SIG-M5 (cell line): ENCODE measurements around the gene JPT2.

Experiments used
- DNase-seq: peaks from one replicate; lab custom pipeline; 2025; lab: John Stamatoyannopoulos, UW

The JPT2 gene, protein sequence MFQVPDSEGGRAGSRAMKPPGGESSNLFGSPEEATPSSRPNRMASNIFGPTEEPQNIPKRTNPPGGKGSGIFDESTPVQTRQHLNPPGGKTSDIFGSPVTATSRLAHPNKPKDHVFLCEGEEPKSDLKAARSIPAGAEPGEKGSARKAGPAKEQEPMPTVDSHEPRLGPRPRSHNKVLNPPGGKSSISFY

DNA sequence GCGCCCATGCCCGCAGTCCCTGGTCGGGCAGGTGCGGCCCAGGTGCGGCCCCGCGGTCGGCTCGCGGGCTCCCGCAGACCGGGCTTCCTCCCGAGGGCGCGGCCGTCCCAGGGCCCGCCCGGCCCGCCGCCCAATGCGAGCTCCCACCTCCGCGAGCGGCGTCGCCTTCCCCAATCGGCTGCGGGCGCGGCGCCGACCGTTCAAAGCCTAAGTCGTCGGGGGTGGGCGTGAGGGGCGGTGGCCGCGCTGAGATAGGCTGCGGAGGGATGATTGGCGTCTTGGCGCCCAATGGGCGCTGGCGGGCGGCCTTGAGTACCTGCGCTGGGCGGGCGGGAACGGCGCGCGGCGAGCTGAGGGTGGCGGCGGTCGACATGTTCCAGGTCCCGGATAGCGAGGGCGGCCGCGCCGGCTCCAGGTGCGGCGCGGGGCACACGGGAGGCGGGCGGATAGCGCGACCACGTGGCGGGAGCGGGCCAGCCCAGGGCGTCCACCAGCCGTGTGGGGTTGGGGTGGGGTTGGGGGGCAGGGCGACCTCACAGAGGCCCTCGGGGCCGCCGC, at the start of gene JPT2:
TSS of gene JPT2 (plus strand) at position 338 of the 558 bp plus-strand sequence. CDS start at position 372, 34 bp downstream.
- peak; percentile 61 for DNase-seq

DNA sequence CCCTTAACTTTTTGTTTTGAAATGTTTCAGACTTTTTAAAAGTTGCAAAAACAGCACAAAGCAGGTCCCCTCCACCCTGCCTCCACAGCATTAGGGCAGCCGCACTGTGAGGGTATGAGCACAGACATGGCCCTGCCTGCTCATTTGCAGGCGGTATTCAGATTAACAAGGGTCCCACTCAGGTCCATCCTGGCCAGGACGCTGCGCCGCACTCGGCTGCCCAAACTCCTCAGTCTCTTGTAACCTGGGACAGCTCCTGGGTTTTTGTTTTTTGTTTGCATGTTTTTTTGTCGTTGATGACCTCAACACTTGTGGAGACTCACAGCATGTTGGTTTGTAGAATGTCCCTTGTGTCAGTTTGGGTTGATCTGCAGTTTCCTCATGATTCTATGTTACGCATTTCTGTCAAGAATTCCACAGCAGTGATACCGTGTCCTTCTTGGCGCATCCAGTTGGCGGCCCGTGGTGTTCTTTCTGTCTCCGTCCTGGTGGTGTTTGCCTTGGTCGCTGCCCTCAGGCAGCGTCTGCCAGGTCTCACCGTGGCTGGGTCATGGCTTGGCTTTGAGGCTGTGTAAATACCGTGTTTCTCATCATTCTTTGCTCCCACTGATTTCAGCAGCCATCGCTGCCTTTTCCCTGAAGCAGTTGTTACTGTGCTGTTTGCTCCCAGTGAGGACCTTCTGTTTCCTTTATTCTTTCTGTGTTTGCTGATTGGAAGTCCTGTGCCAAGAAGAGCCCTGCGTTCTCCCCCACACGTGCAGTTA, 47.4 kb upstream of the JPT2 start:
- no peak for DNase-seq

DNA sequence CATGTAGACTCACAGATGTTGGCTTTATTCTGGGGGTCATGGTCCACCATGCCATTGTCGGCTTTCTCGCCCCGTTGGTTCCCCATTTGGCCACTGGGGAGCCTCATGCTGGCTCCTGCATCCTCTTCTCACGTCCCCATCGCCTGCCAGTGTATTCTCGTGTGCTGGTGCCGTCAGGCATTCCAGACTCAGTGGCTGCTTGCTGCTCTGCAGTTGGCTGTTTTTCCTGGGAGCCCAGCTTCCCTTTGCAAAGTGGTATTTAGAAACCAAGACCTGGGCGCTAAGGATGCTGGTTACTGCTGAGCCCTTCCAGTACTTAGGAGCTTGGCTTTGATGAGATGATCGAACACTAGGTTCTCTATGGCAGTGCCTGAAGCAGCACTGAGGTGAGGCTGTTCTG, 46.8 kb upstream of the JPT2 start:
- DNase-seq: no peak

DNA sequence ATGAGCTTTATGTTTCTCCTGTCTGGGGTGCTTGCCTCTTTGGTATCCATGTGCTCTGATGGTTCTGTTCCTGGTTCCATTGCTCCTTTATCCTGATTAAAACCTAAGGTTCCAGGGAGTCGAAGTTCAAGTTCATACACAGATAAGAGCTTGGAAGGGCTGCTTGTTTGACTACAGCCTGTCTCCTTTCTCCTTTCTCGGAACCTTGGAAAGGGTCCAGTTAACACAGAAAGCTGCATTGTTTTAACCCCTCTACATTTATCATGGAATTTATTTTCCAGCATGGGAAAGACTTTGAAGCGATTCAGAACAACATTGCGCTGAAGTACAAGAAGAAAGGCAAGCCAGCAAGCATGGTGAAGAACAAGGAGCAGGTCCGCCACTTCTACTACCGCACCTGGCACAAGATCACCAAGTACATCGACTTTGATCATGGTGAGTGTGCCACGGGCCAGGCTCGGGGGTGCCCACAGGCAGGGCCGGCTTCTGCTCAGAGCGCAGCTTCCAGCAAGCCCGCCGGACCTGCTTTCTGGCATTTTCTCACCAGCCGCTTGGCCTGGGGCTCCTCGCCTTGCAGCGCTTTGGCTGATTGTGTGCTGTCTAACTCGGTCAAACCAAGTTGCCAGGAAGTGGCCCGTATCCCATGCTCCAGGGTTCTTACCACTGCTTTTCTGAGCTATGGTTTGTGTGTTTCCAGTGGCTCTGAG, 46.0 kb upstream of the JPT2 start:
- DNase-seq: no peak

DNA sequence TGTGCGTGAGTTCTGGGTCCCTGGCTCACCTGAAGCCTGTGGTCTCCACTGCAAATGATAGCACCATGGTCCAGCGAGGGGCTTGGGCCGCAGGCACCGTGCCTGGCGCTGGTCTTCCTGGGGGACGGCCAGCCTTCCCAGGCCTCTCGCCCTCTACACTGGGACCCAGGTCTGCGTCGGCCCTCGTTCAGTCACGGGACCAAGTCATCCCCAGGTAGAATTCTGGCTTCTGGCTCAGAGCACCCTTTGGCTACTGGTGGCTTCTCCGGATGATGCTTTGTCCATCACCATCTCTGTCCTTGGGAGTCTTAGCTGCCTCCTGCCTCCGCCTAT, 45.5 kb upstream of the JPT2 start:
- no peak for DNase-seq

DNA sequence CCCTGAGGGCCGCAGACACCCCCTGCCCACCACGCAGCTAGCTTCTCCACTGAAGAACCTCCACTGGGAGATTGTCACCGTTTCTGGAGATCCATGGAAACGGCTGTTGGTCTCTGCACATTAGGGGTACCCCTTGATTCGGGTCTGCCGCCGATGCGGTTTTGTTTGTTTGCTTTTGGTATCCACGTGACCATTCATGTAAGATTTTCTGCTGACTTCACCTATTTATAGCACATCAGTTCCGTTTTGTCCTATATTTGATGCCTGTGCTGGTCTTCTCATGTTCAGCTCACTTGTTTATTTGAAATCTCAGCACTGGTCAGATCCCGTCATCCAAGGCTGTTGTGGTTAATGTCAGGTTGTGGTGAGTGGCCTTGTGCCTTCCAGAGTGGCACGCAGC, 44.8 kb upstream of the JPT2 start:
- no peak for DNase-seq

DNA sequence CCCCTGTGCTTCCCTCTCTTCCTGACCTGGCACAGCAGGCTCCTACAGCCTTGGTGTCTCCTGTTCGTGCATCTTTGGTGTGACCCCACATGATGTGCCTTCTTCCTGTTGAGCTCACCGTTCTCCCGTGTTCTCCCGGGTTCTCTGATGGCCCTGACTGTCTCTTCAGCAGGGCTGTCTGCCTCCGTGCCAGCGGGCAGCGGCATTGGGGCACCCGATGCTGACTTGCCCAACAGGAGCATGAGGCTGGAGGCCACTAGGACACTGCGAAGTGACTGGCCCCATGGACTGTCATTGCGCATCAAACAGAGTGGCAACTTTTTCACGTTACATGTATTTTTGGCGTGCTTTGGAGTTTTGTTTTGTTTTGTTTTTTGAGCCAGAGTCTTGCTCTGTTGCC, 43.5 kb upstream of the JPT2 start:
- no peak for DNase-seq

DNA sequence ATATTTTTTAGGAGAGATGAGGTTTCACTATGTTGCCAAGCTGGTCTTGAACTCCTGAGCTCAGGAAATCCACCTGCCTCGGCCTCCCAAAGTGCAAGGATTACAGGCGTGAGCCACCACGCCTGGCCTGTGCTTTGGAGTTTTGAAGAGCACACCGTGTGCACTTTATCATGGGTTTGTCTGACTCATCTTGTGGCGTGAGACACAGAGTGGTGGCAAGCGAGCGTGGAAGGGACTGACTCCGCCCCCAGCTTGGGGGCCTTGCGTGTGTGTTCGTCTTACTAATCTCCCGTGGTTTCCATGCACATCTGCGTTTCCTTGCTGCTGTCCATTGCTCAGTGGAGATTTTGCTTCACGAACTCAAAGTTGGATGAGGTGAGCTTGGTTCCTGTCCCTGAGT, 43.0 kb upstream of the JPT2 start:
- DNase-seq: no peak

DNA sequence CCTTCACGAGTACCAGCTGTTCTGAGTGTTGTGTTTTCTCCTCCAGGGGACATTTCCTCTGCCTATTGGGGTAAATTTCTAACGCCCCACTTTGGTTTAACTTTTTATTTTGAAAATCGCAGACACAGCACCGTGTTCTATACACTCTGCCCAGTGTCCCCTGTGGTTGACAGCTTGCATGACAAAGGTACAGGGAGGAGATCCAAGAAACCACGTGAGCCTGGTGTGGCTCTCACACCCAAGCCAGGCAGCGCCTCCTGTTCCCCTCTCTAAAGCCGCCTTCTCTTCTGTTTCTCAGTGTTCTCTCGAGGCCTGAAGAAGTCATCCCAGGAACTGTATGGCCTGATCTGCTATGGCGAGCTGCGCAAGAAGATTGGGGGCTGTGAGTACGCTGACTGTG, 40.6 kb upstream of the JPT2 start:
- no peak for DNase-seq

DNA sequence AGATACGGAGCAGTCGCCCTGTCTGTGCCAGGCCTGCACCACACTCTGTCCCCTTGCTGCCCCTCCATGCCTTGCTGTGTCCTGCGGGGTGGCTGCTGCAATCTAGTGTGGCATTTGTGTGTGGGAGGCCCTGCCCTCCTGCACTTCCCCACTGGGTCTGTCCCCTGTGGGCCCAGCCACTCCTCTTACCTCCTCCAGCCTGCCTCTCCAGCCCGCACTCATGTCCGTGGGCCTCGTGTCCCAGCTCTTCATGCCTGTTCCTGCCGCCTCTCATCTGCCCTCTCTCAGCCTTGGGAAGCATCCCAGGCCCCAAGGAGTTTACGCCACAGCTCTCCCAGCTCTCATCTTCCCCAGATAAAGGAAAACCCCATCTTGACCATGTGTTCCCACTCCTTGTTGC, 39.3 kb upstream of the JPT2 start:
- no peak for DNase-seq

DNA sequence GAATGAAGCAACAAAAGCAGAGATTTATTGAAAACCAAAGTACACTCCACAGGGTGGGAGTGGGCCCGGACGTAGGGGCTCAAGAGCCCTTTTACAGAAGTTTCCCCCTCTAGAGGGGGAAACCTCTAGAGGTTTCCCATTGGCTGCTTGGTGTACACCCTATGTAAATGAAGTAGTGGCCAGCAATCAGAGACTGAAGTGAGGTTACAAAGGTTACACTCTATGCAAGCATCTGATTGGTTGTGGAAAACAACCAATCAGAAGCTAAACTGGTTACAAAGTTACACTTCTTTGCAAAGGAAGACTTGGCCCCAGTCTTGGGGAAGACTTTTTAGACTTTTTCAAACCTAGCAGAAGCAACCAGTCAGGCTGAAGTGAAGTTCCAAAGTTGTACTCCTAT, 38.8 kb upstream of the JPT2 start:
- no peak for DNase-seq

DNA sequence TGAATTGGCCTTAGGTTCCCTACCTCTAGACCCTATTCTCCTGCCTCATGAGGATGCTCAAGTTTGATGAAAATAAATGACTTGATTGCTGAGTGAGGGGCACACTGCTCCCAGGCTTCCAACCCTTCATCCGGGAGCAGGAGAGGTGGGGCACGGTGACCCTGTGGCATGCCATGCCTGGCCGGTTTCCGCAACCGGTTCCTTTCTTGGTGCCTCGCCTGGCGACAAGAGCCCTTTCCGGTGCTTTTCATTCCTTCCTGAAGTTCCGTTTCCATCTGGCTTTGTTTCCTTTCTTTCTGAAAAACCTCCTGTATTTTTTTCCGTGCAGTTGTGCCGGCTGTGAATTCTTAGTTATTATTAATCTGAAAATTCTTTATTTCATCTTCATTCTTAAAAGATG, 38.2 kb upstream of the JPT2 start:
- DNase-seq: no peak

DNA sequence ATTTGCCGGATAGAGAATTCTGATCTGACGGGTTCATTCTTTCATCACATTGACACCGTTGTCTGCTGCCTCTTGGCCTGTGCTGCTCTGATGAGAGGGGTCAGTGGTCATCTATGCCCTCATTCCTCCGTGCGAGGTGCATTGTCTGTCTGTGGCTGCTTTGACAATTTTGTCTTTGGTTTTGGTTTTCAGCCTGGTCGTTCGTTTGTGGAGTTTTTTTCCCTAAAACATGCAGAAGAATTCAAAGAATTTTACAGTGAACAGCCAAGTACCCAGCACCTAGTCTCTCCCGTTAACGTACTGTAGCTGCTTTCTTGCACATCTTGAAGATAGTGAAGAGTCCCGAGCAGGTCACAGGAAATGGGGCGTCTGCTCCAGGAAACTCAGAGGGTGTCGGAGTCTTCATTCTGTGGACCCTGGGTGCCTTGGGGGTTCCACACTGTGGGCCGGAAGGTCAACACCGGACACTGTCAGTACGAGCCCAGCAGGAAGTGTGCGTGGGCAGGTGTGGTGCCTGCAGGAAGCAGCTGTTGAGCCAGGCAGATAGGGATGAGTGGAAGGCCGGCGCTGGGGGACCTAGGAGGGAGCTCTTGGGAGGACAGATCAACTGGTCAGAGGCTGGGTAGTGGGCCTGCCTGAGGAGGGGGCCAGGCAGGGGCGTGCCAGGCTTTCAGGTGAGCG, 37.7 kb upstream of the JPT2 start:
- DNase-seq: no peak

DNA sequence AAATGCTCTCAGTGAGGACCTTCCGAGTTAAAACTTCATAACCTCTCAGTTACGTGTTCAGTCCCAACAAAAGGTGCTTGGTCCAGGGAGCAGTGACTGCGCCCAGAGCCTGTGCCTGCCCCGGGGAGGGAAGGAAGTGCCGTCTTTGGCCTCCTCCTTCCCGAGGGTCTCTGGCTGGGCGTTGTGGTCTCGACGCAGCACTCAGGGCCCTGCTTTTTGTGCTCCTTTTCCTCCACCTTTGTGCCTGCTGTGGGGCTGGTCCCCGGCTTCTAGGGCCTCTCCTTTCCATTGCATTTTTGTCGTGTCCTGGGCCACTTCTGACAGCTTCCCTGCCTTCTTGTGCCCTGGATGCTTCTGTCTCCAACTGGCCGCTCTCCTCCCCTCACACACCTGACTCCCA, 36.8 kb upstream of the JPT2 start:
- no peak for DNase-seq

DNA sequence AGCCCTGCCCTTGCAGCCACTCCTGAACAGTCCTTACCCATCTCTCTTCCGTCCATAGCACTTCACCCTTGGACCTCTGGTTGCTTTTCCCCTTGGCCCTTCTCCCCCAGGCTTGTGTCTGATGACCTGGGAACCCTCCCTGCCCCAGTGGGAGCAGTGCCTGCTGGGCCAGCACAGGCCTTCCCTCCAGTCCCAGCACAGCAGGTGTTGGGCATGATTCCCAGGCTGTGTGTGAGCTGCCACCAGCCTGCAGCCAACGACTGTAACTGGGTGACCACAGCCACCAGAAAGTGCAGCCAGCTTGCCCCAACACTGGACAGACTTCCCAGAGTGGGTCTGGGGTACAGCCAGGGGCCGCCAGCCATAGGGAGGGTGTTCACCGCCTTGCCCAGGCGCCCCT, 35.9 kb upstream of the JPT2 start:
- no peak for DNase-seq

DNA sequence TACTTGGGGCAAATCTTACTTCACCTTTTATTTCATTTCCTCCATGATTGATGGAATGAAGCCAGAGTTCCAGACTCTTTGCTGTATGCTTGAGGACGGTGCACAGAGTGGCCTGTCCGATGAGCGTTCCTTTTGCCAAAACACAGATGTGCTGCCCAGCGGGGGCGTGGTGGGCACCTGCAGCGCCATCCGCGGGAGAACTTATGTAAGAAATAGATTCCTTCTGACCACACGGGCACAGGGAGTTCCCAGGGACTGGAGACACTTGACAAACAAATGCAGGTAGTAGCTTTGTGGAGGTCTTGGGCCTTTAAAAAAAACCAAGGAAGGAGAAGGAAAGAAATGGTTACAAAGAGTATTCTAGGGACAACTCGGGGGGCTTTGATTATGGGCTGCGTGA, 35.3 kb upstream of the JPT2 start:
- DNase-seq: no peak

DNA sequence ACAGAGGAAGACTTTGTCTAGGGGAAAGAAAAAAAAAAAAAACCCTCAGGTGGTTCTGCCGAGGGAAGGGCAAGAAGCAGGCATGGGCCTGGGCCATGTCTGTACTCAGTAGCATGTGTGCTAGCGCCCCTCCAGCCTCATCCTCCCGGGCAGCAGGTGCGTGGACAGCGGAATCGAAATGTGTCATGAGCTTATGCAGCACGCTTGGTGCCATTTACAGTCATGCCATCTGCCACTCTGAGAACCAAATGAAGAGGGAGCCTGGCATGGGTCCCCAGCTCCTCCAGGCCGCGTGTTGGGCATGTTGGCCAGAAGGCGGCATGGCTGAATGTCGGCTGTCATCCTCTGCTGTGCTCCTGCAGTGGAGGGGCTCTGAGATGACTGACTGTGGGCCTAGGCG, 34.6 kb upstream of the JPT2 start:
- no peak for DNase-seq

DNA sequence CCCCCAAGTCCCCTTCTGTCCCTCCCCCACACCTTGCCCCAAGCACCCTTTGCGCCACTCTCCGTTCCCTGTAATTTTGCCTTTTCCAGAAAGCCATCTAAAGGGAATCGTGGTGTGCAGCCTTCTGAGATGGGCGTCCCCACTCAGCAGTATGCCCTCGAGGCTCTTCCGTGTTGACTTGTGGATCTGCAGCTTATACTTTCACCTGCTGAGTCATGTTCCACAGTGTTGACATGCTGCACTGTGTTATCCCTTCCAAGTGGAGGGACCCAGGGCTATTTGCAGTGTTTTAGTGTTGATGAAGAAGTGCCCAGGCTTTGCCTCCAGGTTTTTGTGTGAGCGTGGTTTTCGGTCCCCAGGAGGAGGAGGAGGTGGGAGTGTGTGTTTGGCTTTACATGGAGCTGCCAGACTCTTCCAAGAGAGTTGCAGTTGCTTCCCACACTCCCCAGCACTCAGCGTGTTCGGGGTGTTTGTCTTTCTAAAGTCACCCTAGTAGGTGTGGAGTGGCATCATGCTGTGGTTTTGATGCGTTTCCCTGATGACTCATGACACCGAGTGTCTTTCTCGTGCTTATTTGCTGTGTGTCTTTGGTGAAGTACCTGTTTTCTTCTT, 32.1 kb upstream of the JPT2 start:
- DNase-seq: no peak

DNA sequence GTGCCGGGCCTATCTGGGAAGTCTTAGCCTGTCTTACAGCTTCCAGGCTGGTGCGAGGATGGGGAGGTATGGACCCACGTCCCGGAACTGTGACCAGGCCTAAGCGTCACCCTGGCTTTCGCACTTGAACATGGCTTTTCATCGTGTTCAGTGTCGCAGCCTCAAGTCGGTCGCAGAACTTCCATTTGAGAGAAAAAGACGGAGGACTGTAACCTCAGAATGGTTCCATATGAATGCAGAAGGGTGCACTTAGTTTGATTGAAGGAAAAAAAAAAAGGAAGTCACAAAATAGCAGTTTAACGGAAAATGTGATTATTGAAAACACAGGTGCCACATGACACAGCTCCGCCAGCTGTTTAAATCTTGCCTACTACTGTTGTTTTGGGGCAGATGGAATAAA, 30.2 kb upstream of the JPT2 start:
- no peak for DNase-seq

DNA sequence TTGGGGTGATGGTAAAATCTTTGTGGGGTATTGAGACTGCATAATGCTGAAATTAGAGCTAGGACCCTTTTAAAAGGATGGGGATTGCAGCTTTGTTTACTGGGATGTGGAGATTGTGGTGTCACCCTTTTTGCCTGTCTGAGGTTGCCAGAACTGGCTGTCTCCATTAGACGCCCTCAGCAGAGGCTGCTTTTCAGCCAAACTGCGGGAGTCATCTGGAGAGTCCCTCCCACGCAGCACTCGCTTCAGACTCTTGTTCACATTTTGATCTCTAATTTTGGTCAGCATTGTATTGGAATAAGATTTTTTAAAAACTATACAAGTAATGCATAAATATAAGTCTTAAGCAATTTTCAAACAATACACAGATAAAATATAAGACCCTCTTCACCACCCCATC, 27.9 kb upstream of the JPT2 start:
- DNase-seq: no peak

DNA sequence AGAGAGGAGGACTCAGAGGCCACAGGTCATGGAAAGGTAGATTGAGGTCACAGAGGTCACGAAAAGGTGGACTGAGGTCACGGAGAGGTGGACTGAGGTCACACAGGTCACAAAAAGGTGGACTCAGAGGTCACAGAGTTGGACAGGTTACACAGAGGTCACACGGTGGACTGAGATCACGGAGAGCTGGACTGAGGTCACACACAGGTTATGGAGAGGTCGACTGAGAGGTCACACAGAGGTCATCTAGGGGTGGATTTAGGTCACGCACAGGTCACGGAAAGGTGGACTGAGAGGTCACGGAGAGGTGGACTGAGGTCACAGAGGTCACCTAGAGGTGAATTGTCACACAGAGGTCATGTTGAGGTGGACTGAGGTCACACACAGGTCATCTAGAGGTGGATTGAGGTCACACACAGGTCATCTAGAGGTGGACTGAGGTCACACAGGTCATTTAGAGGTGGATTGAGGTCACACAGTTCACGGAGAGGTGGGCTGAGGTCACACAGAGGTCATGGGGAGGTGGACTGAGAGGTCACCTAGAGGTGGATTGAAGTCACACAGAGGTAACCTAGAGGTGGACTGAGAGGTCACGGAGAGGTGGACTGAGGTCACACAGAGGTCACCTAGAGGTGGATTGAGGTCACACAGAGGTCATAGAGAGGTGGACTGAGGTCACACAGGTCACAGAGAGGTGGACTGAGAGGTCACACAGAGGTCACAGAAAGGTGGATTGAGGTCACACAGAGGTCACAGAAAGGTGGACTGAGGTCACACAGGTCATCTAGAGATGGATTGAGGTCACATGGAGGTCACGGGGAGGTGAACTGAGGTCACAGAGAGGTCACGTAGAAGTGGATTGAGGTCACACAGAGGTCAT, 26.7 kb upstream of the JPT2 start:
- DNase-seq: no peak
